WTC11 (cell line): ENCODE measurements around the gene TROAP. TPM values are rescaled to one million over a fixed set of nuclear protein-coding genes. Genes with fewer than 3 reads are reported as not detected.

Experiments used
- ATAC-seq: fragments of 200-7000 bp; cut with Tn5 transposase; 2 replicates; pipeline ENCODE4 v1.10.0; 2021; ENCODE audit warnings: mild to moderate bottlenecking, moderate library complexity
- CTCF ChIA-PET: fragments of 300-600 bp; sonication (Branson Sonifier 250); formaldehyde crosslinking; loops from one replicate; lab custom pipeline; 2021; ENCODE audit warnings: antibody characterized with exemption; lab: Charles Lee
- POLR2A ChIA-PET: fragments of 350-600 bp; sonication (Branson Sonifier 250); formaldehyde crosslinking; loops from one replicate; lab custom pipeline; 2021; ENCODE audit warnings: antibody characterized with exemption; lab: Charles Lee
- DNase-seq: peaks from one replicate; pipeline ENCODE4 v3.0.0; 2021; ENCODE audit warnings: low spot score
- H3K27ac Mint-ChIP-seq: 2 replicates; pipeline ENCODE4 v1.8.0; 2021; ENCODE audit warnings: mixed read lengths
- H3K27me3 Mint-ChIP-seq: 2 replicates; pipeline ENCODE4 v1.8.0; 2021; ENCODE audit warnings: low read depth, mild to moderate bottlenecking, moderate library complexity, mixed read lengths
- H3K36me3 Mint-ChIP-seq: 2 replicates; pipeline ENCODE4 v1.8.0; 2021; ENCODE audit warnings: mixed read lengths
- H3K4me1 Mint-ChIP-seq: 2 replicates; pipeline ENCODE4 v1.8.0; 2022; ENCODE audit warnings: mixed read lengths
- H3K4me3 Mint-ChIP-seq: 2 replicates; pipeline ENCODE4 v1.8.0; 2021; ENCODE audit warnings: mild to moderate bottlenecking, moderate library complexity, mixed read lengths
- H3K9me3 Mint-ChIP-seq: 2 replicates; pipeline ENCODE4 v1.8.0; 2021; ENCODE audit warnings: mixed read lengths
- AFF4 ChIP-seq: sonication (generic); formaldehyde crosslinking; IDR thresholded peaks from 2 replicates; pipeline ENCODE4 v1.8.1; 2023; ENCODE audit warnings: mild to moderate bottlenecking, missing genetic modification reagents, borderline replicate concordance
- ARID4B ChIP-seq: sonication (generic); formaldehyde crosslinking; IDR thresholded peaks from 2 replicates; pipeline ENCODE4 v1.8.0; 2023; ENCODE audit warnings: missing genetic modification reagents, mild to moderate bottlenecking, borderline replicate concordance
- CBFB ChIP-seq: sonication (generic); formaldehyde crosslinking; IDR thresholded peaks from 2 replicates; pipeline ENCODE4 v1.8.1; 2022; ENCODE audit warnings: mild to moderate bottlenecking, low read depth, missing genetic modification reagents
- FOXJ3 ChIP-seq: sonication (generic); formaldehyde crosslinking; IDR thresholded peaks from 2 replicates; pipeline ENCODE4 v1.9.0; 2021; ENCODE audit warnings: missing genetic modification reagents, mild to moderate bottlenecking, borderline replicate concordance
- GABPB1 ChIP-seq: sonication (generic); formaldehyde crosslinking; IDR thresholded peaks from 2 replicates; pipeline ENCODE4 v1.8.1; 2023; ENCODE audit warnings: mild to moderate bottlenecking, missing genetic modification reagents
- NR2C2 ChIP-seq: sonication (generic); formaldehyde crosslinking; IDR thresholded peaks from 2 replicates; pipeline ENCODE4 v1.8.0; 2022; ENCODE audit warnings: mild to moderate bottlenecking, missing genetic modification reagents
- SMAD4 ChIP-seq: sonication (generic); formaldehyde crosslinking; IDR thresholded peaks from 2 replicates; pipeline ENCODE4 v1.8.0; 2022; ENCODE audit warnings: mild to moderate bottlenecking, missing genetic modification reagents
- ZNF232 ChIP-seq: sonication (generic); formaldehyde crosslinking; IDR thresholded peaks from 2 replicates; pipeline ENCODE4 v1.8.0; 2022; ENCODE audit warnings: mild to moderate bottlenecking, missing genetic modification reagents
- ZNF281 ChIP-seq: sonication (generic); formaldehyde crosslinking; IDR thresholded peaks from 2 replicates; pipeline ENCODE4 v1.8.0; 2023; ENCODE audit warnings: mild to moderate bottlenecking, missing genetic modification reagents
- ZNF425 ChIP-seq: fragments of 250-450 bp; sonication (Bioruptor Pico); conservative IDR thresholded peaks from 2 replicates; pipeline ENCODE4 v1.9.0; 2021; ENCODE audit warnings: mild to moderate bottlenecking
- total RNA-seq: library from RNA; stranded (reverse); gene quantifications from 3 replicates; pipeline ENCODE4 v1.2.3, GENCODE V29; 2021
- TF ChIP-seq, protein P1 (sequence below): sonication (generic); formaldehyde crosslinking; IDR thresholded peaks from 2 replicates; pipeline ENCODE4 v1.8.1; 2022; ENCODE audit warnings: mild to moderate bottlenecking, missing genetic modification reagents, moderate library complexity, borderline replicate concordance
- TF ChIP-seq, protein P2 (sequence below): sonication (generic); formaldehyde crosslinking; IDR thresholded peaks from 2 replicates; pipeline ENCODE4 v1.8.1; 2023; ENCODE audit warnings: mild to moderate bottlenecking, moderate library complexity, missing genetic modification reagents
- TF ChIP-seq, protein P3 (sequence below): sonication (generic); formaldehyde crosslinking; IDR thresholded peaks from 2 replicates; pipeline ENCODE4 v1.8.1; 2023; ENCODE audit warnings: mild to moderate bottlenecking, missing genetic modification reagents
- TF ChIP-seq, protein P4 (sequence below): sonication (generic); formaldehyde crosslinking; conservative IDR thresholded peaks from 2 replicates; pipeline ENCODE4 v1.8.1; 2022; ENCODE audit warnings: mild to moderate bottlenecking, missing genetic modification reagents

TROAP gene
- total RNA-seq, 1 experiment from 2014 or later = 89.2 TPM

DNA sequence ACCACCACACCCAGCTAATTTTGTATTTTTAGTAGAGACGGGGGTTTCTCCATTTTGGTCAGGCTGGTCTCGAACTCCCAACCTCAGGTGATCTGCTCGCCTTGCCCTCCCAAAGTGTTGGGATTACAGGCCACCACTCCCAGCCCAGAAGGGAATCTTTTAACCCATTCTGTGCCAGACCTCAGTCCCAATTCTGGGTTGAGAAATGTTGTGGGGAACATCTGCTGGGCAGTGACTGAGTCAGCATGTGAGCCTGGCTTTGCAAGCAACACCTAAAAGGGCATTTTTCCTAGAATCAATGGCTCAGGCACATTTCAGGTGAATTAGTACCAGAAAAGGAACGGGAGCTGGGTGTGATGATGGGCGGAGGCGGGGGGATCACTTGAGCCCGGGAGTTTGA lies 36.6 kb downstream of the TROAP start:
- no peak for TF ChIP-seq AFF4 (CRISPR knock-in tag)
- TF ChIP-seq GABPB1 (CRISPR knock-in tag) = no peak
- no peak for TF ChIP-seq ZNF425 (CRISPR knock-in tag)
- no peak for TF ChIP-seq ZNF232 (CRISPR knock-in tag)
- no peak for TF ChIP-seq CBFB (CRISPR knock-in tag)
- Mint-ChIP-seq H3K27me3 (peaks cover 2% of the 10 kb centered on the region), H3K36me3 (no peaks in the 10 kb centered on the region), H3K9me3 (no peaks in the 10 kb centered on the region), H3K4me1 (no peaks in the 10 kb centered on the region), H3K4me3 (no peak overlapping the region), H3K27ac (no peak overlapping the region)
- DNase-seq (no peak), ATAC-seq (no peak)
- POLR2A ChIA-PET = no interaction called here
- CTCF ChIA-PET = interaction anchor here (1.0 to 6.8 kb wide), 14 partner anchors 7 to 222 kb away, joined by 3 to 141 read pairs (median 26); partner anchors contain the start of genes DNAJC22 and SPATS2

- ChIA-PET POLR2A (interaction anchor here (0.6 kb wide), 1 partner anchor 124 kb away, joined by 3 read pairs; no protein-coding TSS in a partner anchor), CTCF (interaction anchor here (1.0 to 6.8 kb wide), 4 partner anchors 15 to 218 kb away, joined by 6 to 141 read pairs (median 12); partner anchors contain the start of gene DNAJC22)
- Mint-ChIP-seq H3K4me1 (0 out of 2 replicates have a peak, but pooled peaks cover 3% of the 10 kb centered on the region), H3K4me3 (no peak overlapping the region), H3K27ac (no peak overlapping the region), H3K9me3 (no peaks in the 10 kb centered on the region), H3K36me3 (no peaks in the 10 kb centered on the region), H3K27me3 (peaks cover 12% of the 10 kb centered on the region)
- DNase-seq (no peak), ATAC-seq (no peak)
- TF ChIP-seq, protein P1, sequence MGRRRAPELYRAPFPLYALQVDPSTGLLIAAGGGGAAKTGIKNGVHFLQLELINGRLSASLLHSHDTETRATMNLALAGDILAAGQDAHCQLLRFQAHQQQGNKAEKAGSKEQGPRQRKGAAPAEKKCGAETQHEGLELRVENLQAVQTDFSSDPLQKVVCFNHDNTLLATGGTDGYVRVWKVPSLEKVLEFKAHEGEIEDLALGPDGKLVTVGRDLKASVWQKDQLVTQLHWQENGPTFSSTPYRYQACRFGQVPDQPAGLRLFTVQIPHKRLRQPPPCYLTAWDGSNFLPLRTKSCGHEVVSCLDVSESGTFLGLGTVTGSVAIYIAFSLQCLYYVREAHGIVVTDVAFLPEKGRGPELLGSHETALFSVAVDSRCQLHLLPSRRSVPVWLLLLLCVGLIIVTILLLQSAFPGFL = no peak
- no peak for TF ChIP-seq NR2C2 (CRISPR knock-in tag)
- TF ChIP-seq, protein P2, sequence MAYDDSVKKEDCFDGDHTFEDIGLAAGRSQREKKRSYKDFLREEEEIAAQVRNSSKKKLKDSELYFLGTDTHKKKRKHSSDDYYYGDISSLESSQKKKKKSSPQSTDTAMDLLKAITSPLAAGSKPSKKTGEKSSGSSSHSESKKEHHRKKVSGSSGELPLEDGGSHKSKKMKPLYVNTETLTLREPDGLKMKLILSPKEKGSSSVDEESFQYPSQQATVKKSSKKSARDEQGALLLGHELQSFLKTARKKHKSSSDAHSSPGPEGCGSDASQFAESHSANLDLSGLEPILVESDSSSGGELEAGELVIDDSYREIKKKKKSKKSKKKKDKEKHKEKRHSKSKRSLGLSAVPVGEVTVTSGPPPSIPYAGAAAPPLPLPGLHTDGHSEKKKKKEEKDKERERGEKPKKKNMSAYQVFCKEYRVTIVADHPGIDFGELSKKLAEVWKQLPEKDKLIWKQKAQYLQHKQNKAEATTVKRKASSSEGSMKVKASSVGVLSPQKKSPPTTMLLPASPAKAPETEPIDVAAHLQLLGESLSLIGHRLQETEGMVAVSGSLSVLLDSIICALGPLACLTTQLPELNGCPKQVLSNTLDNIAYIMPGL (CRISPR knock-in tag) = no peak
- TF ChIP-seq ZNF281 (CRISPR knock-in tag) = no peak
- TF ChIP-seq, protein P3, sequence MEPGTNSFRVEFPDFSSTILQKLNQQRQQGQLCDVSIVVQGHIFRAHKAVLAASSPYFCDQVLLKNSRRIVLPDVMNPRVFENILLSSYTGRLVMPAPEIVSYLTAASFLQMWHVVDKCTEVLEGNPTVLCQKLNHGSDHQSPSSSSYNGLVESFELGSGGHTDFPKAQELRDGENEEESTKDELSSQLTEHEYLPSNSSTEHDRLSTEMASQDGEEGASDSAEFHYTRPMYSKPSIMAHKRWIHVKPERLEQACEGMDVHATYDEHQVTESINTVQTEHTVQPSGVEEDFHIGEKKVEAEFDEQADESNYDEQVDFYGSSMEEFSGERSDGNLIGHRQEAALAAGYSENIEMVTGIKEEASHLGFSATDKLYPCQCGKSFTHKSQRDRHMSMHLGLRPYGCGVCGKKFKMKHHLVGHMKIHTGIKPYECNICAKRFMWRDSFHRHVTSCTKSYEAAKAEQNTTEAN (CRISPR knock-in tag) = no peak
- no peak for TF ChIP-seq SMAD4 (CRISPR knock-in tag)
- TF ChIP-seq, protein P4, sequence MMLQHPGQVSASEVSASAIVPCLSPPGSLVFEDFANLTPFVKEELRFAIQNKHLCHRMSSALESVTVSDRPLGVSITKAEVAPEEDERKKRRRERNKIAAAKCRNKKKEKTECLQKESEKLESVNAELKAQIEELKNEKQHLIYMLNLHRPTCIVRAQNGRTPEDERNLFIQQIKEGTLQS (CRISPR knock-in tag) = no peak
- TF ChIP-seq ARID4B = no peak
- TF ChIP-seq FOXJ3 (CRISPR knock-in tag) = no peak
These were observed 39.0 kb downstream of the TROAP start for GRCh38 chr12:49362077-49362476.
